OCI-M2 (cell line): ENCODE data around the gene KRTAP27-1.

Experiments used
- DNase-seq: peaks from one replicate; lab custom pipeline; 2025; ENCODE audit not compliant: unreplicated experiment; lab: John Stamatoyannopoulos, UW

Gene KRTAP27-1, protein sequence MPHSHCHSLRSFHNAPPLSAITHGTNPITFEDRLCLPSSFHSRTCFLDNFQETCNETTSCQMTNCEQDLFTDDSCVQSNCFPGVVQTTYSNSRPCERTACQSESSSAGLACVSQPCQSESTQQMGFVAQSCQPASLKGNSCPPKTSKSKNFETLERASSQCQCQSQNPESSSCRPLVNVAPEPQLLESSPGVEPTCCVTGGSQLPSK

DNA sequence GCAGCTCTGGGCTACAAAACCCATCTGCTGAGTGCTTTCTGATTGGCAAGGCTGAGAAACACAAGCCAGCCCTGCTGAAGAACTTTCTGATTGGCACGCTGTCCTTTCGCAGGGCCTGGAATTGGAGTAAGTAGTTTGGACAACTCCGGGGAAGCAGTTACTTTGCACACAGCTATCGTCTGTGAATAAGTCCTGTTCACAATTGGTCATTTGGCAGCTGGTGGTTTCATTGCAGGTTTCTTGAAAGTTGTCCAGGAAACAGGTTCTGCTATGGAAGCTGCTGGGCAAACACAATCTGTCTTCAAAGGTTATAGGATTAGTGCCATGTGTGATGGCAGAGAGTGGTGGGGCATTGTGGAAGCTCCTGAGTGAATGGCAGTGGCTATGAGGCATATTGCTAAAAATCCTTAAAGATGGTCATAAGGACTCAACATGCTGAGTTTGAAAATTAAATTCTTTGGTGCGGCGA is at the start of gene KRTAP27-1:
Gene KRTAP27-1 (minus strand): TSS at position 419 of the 469 bp plus-strand sequence. CDS start 26 bp downstream, at position 393.
- no peak for DNase-seq

DNA sequence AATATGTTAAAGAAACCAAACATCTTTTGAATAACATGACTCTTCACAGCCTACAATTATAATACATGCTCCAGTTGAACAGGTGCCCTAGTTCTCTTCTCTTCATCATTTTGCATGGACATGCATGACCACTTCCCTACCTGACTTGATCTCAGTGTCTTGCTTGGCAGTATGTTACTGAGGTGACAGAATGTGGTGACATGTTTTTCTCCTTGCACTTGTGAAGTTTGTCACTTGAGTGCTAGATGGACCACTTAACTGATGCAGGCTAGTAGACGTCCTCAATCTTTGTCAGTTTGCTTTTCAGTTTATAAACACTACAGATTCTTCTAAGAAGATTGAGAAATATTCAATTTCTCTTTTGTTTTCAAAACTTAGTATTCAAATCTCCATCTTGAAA is 44.7 kb upstream of the KRTAP27-1 start:
- DNase-seq = no peak

DNA sequence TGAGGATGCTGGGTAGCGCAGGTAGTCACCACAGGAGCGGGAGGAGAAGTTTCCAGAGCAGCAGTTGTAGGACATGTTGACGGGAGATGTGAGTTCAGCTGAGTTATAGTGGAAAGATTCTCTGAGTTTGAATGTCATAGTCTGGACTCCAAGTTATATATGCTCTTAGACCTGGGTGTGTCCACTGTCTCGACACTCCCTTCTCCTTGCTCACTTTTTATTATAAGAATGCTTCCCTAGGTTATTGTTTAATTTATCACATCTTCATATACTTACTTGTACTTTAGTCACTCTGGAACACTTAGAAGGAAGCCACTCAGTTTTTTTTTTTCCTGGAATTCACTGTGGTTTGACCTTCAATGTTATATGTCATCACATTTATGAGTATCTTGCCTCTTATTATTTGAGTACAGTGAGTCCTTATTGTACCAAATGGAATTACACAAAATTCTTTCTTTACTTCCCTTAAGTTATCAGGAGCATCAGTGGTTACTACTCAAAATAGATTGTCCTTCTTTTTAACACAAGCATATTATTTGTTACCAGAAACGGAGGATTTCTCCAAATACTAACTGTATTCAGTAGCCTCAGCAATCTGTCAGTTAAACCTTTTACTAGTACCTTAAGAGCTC is 34.8 kb upstream of the KRTAP27-1 start, which contains the start of gene KRTAP13-2:
Gene KRTAP13-2 (minus strand): TSS at position 133 of the 632 bp plus-strand sequence. CDS start 58 bp downstream, at position 75.
- no peak for DNase-seq

DNA sequence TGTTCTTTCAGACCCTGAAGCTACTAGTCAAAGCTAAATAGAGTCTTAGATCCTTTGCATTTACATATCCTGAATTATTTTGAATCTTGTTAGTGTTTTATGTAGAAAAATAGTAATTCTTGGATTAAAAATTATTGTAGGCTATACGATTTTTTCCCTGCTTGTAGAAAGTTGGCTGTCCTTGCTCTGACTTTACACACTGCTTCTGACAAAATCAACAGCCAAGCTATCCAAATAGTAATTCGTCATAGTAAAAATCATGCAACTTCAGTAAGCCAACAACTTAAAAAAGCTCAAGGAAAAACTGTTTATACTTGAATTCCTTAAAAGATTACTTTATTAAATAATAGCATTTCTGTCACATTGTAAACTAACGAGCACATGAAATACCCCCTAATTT is 18.4 kb upstream of the KRTAP27-1 start:
- DNase-seq = no peak

DNA sequence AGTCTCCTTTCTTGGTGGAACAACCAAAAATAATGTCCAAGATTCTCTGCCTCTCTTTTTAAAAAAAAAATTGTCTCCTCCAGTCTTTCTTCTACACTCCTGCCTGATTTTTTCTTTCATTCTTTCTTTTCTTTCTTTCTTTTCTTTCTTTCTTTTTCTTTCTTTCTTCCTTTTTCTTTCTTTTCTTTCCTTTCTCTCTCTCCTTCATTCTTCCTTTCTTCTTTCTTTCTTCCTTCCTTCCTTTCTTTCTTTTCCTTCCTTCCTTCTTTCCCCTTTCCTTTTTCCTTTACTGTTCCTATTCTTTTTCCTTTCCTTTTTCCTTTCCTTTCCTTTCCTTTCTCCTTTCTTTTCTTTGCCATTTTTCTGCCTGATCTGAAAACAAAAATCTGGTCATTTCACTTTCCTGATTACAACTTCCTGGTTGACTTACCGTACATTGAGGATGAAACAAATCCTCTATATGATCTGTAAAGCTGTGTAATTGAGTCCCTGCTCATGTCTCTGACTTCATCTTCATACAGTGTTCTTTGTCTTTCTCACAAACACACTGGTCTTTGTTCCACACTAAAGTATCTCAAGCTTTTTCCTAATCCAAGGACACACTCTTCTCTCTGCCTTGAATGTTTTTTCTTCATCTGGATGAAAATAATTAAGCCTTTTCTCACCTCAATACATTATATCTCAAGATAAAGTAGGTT is 17.0 kb upstream of the KRTAP27-1 start:
- DNase-seq = no peak

DNA sequence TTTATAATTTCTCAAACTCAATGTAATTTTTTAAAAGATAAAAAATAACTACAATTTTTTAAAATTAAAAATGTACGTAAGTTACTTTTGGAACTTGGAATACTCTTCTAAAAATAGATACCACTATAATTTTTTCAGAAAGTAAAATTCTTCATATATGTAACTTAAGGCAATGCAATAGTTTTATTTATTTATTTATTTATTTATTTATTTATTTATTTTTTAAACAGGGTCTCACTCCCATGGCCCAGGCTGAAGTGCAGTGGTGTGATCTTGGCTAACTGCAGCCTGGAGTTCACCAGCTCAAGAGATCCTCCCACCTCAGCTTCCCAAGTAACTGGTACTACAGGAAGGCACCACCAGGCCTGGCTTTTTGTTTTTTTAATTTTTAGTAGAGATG is 14.0 kb upstream of the KRTAP27-1 start:
- no peak for DNase-seq

DNA sequence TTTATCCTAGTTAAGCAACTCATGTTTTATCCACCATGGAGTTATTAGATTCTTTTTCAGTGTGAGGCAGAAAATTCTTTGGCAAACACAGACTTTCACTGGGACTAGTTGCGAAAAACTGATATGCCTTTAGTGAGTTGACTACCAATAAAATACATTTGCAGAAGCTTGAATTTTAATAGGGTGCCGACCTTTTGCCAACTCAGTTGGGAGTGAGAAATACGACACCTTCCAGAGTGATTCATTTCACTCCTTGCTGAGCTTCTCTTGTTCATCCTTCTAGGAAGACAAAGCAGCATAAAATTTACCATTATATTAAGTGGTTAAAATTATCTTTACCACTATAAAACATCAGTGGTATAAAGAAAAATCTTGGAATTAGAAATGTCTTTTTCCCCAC is 12.1 kb upstream of the KRTAP27-1 start:
- DNase-seq = no peak

DNA sequence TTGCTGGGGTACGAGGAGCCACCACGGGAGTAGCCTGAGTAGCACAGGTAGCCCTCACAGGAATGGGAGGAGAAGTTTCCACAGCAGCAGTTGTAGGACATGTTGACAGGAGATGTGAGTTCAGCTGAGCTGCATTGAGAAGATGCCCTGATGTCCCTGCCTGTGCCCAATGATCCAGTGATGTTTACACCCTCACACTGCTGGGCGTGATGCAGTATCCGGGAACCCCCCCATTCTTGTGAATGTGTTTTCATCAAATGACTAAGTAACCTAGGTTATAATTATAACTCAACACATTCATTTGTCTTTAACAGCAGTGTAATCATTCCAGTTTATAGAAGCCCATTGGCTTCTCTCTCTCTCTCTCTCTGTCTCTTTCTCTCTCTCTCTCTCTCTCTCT is 11.0 kb upstream of the KRTAP27-1 start, which contains the start of gene KRTAP23-1:
Gene KRTAP23-1 (minus strand): TSS at position 101 of the 400 bp plus-strand sequence. CDS start 0 bp downstream, at position 101.
- DNase-seq = no peak

DNA sequence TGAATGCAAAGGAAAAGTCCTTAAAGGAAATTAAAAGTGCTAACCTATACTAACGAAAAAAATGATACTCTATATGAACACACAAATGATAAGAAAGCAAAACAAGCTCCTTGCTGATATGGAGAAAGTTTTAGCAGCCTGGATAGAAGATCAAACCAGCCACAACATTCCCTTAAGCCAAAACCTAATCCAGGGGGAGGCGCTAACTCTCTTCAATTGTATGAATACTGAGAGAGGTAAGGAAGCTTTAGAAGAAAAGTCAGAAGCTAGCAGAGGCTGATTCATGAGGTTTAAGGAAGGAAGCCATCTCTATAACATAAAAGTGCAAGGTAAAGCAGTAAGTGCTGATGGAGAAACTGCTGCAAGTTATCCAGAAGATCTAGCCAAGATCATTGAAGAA is 7.5 kb upstream of the KRTAP27-1 start:
- no peak for DNase-seq

DNA sequence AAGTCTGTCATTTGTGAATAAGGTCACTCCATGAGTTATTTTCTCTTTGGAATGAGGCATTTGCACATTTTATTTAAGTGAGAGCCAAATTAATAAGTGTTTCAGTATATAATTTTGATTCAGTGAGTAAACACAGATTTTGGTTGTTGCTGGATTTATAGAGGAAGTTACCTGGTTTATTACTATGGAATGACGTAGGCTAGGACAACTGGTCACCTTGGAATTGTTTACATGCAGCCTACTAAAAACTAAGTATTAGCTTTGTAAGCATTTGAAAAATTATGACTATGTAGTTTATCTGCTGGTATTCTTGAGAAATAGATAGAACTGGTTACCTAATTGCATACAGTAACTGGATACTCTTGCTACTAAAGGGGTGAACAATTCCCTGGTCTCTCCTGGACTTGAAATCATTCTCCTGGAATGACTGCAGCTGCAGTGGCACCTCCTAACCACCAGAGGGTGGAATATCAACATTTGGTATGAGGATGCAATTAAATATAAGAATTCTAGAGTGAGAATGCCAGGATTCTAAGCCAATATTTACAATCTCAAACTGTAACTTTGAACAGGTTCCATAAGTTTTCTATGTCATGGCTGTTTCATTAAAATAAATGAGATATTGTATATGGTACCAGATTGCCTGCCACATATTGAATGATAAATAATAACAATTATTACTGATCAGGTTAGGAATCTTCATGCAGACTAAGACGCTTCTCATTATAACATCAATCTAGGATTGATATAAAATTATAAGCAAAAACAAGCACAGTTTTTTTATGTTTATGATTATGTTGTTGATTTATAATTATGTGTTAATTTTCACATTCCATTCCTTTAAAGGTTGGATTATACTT is 3.5 kb upstream of the KRTAP27-1 start:
- no peak for DNase-seq

DNA sequence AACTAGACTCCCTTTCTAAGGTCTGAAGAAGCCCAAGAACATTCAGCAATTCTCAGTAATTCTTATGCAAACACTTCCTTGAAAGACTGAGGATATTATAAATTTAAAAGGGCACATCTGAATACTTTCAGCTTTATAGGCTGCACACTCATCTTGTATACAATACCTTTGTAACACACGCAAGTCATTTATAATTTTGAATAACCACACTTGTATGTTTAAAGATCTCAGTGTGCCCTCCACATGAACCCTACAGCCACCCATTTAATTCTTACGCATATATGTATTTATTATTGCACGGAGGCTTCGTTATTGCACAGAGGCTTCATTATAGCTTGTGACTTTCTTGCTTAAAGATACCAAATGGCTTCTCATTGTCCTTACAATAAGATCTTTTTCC is 1.2 kb upstream of the KRTAP27-1 start:
- no peak for DNase-seq

DNA sequence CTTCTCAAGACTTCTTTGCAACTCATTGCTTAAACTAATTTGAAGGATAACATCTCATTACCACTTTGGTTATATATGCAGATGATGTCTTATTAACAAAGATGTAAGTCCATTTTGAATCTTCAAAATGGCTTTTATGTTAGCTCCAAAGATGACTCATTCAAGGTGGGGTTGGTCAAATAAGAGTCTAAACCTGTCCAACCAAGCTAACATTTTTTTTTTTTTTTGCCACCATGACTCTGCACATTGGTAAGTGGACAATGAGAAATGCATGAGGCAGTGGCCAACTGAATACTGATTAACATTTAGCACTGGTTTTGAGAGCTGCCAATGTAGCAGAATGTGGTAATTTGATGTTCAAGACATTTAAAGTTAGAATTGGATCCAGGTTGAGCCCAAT is 278 bp upstream of the KRTAP27-1 start:
- no peak for DNase-seq

DNA sequence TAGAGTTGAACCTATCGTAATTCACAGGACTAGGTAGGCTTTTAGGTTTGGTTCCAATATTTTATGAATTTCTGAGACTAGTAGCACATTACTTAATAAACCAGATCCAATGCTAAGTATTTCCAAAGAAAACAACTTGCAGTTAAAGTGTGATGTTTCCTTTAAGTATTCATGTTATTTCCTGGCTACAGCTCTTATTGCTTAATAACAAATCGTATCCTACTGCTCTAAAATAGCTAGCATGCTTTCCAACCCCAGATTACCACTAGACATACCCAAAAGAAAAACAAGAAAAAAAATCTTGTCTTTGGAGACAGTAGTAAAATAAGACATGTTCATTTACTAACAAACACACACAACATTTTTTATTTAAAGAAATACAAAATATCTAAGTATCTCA is 898 bp downstream of the KRTAP27-1 start:
- no peak for DNase-seq

DNA sequence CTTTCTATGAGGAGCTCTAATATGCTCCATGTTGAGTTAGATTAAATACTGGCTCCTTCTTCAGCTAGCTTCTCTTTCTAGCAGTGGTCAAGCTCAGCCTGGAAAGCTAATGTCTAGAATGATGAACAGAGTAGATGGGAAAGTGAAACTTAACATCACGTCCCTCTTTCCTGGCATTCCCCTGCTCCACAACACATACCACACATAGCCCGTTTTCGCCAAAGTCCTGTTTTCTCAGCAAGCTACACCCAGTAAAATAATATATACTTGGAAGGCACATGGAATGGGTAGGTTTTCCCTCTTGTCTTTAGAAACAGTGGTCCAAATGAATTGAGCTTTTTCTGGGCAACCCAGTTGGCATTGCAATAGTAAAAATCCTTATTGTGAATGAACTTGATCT is 3.8 kb downstream of the KRTAP27-1 start:
- no peak for DNase-seq

DNA sequence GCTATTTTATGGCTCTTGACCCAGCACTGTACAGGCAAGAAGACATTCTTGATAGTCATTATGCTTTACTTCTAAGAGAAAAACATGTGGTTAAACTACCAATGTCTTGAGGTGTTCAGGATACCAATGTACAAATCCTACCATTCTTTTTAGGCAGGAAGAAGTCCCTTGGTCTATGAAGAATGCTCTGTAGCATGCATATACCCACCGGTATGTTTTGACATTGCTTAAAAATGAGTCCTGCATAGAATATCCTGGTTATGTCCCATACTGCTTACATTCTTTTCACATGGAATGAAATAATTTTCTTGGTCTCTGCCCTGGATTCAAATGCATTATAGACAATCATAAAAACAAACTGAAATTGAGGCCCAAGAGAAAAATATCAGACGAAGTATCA is 4.8 kb downstream of the KRTAP27-1 start:
- no peak for DNase-seq

DNA sequence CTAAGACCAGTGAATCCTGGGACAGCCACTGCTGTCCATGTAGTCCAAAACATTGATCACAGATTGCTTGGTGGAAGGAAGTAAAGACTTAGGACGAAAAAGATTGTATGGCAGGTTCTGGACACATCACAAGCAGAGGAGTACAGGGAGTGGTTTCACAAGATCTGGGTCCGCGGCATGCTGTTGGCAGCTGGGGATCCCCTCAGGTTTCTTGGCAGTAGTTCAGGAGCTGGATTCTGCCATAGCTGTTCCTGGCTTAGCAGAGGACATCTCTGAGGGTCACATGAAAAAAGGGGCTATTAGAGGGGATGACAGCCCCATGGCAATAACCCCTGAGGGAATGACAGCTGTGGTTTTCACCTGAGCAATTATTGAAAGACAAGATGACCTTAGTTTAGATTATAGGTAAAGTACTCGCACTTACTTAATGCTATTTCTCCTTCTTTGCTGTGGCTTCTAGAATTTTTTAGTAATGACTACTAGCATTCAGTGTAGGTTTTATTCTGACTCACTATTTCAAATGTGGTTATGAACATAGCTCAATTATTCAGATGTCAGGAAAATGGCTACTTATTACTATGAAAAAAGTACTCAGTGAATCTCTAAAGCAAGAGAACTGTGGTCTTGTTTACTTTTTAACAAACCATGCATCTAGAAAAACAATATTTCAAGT is 8.2 kb downstream of the KRTAP27-1 start:
- no peak for DNase-seq

DNA sequence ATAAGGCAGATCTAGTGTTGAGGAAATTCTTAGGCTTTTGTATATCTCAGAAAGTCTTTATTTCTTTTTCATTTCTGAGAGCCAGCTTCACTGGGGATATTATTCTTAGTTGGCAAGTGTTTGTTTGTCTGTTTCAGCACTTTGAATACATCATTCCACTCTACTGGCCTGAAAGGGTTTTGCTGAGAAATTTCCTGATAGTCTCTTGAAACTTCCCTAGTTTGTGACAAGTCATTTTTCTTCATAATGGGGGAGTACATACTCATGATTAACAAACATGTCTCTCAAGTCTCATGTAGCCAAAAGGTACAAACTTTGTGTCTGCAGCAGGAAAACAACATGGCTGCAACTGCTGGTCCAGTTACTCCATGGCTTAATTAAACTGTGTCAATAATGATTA is 11.1 kb downstream of the KRTAP27-1 start:
- DNase-seq = no peak

DNA sequence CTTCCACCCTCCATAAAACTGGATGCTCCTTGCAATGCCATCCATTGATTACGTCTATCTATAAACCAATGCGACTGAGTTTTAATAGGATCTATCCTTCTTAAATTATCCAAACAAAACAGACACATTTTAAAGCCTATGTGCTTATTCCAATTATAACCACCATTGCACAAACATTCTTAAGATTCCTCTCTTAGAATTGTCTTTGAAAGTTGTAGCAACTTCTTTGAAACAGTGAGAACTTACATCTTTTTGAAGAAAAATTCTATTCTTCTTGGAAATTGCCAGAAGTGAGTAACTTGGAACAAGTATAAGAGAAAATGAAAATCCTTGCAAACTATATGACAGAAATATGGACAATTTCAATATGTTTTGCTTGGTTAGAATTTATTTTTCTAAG is 17.3 kb downstream of the KRTAP27-1 start, which contains the start of gene KRTAP26-1:
Gene KRTAP26-1 (minus strand): TSS at position 101 of the 400 bp plus-strand sequence. CDS start 280 bp downstream, outside the sequence.
- no peak for DNase-seq

DNA sequence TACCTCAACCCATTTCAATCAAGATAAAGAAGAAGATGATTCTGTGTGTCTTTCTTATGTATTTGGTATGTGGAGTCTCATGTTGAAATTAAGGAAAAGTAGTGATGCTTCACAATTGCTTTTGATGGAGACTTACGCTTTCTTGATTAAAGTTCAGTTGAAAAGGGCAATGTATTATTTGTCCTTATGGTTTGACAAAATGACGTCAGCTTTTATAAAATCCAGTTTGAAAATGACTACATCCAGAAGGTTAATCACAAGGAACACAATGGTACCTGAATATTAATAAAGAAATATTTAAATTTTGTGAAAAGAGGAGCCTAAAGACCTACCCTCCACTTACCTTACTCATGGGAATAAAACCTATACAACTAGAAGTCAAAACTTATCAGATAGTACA is 21.8 kb downstream of the KRTAP27-1 start:
- no peak for DNase-seq

DNA sequence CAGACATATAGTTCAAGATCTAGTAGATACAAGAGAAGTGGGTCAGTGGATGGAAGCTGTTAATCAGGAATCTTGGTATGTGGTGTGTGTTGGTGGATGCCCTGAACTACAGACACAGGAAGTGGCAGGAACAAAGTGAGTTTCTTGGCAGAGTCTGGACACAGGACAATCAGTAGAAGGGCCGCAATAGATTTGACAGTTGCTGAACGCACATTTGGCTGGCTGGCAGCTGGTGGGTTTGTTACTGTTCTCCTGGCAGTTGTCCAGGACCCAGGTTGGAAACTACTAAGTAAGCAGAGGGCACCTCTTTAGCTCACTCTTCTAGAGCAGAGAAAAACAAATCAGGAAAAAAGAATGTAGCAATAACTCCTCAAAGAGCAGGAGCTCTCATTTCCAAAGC is 30.6 kb downstream of the KRTAP27-1 start:
- no peak for DNase-seq
